Gastrocnemius medialis (tissue), 4 donors: ENCODE results near the gene CDS2. TPM values are rescaled to one million over a fixed set of nuclear protein-coding genes. Genes with fewer than 3 reads are reported as not detected.

Source experiments
- ATAC-seq, 2 donors: fragments of 150-250 bp; one replicate each; pipeline ENCODE4 v1.9.1; 2016
- DNase-seq, 2 donors: peaks; one replicate each; pipeline ENCODE4 v3.0.0-alpha.2; 2019
- H3K27ac ChIP-seq, 4 donors: fragments of 200-600 bp; sonication (generic); 1 replicate in 1 of 4; 2 replicates in 3 of 4; pipeline ENCODE4 v1.5.1; 2016 to 2018; ENCODE audit warnings: mild to moderate bottlenecking in 2 of 4, moderate library complexity in 1 of 4
- H3K27me3 ChIP-seq, 3 donors: fragments of 200-600 bp; sonication (generic) in 2 of 3; 1 replicate in 1 of 3; 2 replicates in 2 of 3; pipeline versions ENCODE4 v1.5.1 to v1.6.0; 2016 to 2019; ENCODE audit warnings: mild to moderate bottlenecking in 1 of 3, moderate library complexity in 1 of 3
- H3K36me3 ChIP-seq, 2 donors: fragments of 200-600 bp; sonication (generic) in 1 of 2; one replicate each; pipeline ENCODE4 v1.5.1; 2017 to 2018
- H3K4me1 ChIP-seq, 2 donors: fragments of 200-600 bp; sonication (generic) in 1 of 2; one replicate each; pipeline ENCODE4 v1.5.1; 2016 to 2017; ENCODE audit warnings: mild to moderate bottlenecking in 2 of 2
- H3K4me3 ChIP-seq, 4 donors: fragments of 200-600 bp; sonication (generic) in 3 of 4; 1 replicate in 1 of 4; 2 replicates in 3 of 4; pipeline ENCODE4 v1.5.1; 2016 to 2019; ENCODE audit warnings: mild to moderate bottlenecking in 2 of 4
- H3K9me3 ChIP-seq, 3 donors: fragments of 200-600 bp; sonication (generic) in 2 of 3; 1 replicate in 1 of 3; 2 replicates in 2 of 3; pipeline ENCODE4 v1.5.1; 2016 to 2019
- POLR2A ChIP-seq, 2 donors: fragments of 450-650 bp; IDR thresholded peaks; one replicate each; pipeline ENCODE4 v1.6.1; 2017; ENCODE audit warnings: antibody characterized with exemption in 2 of 2, mild to moderate bottlenecking in 2 of 2, moderate library complexity in 2 of 2
- in situ Hi-C, 4 donors: fragments of 200-750 bp; cut with MboI; loops; one replicate each; pipeline versions ENCODE4 v1.15.0 to v1.8.0; 2017; ENCODE audit warnings: low sequenced_read_pairs in 4 of 4
- intact Hi-C: fragments of 100-400 bp; cut with DNase I; formaldehyde crosslinking; loops from one replicate; pipeline ENCODE4 v1.15.1; 2023; ENCODE audit warnings: low total_unique reads
- total RNA-seq, 4 donors: library from RNA; depleted of rRNA; stranded (reverse); fragments of >200 nt; gene quantifications; one replicate each; pipeline versions ENCODE4 v1.1.0 to v1.2.3, GENCODE V29; 2016
- TF ChIP-seq, protein P1 (sequence below), 5 experiments: fragments of 450-650 bp in 3 of 5; fragments of 200-600 bp in 2 of 5; sonication (generic) in 2 of 5; IDR thresholded peaks in 4 of 5; conservative IDR thresholded peaks in 1 of 5; 1 replicate in 4 of 5; 2 replicates in 1 of 5; pipeline ENCODE4 v1.5.1; 2016 to 2019; ENCODE audit warnings: antibody characterized with exemption in 5 of 5, mild to moderate bottlenecking in 3 of 5, moderate library complexity in 3 of 5

Gene CDS2
- total RNA-seq, 4 donors from 2014 or later = 9.0 to 18.5 (median 14.5) TPM

DNA sequence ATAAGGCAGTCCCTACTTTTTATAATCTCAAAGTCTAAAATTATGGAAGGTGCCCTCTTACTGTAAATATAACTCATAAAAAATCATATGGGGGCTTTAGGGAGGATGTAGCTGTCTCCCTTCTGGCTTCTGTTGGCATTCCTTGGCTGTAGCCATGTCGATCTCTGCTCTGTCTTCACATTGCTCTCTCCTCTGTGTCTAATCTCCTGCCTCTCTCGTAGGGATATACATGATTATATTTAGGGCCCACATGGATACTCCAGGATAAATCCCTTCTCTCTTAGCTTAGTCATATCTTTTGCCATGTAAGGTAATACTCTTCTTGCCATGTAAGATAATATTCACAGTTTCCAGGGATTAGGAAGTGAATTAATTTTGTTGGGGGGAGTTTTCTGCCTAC is 28.6 kb downstream of the CDS2 start:
- H3K4me3 ChIP-seq = no peak overlapping the region
- peak overlapping the region; percentile 84 to 89 (median 87) for H3K27ac ChIP-seq
- TF ChIP-seq POLR2A (IDR thresholded peaks at IDR 0.05) = no peak
- TF ChIP-seq, protein P1, sequence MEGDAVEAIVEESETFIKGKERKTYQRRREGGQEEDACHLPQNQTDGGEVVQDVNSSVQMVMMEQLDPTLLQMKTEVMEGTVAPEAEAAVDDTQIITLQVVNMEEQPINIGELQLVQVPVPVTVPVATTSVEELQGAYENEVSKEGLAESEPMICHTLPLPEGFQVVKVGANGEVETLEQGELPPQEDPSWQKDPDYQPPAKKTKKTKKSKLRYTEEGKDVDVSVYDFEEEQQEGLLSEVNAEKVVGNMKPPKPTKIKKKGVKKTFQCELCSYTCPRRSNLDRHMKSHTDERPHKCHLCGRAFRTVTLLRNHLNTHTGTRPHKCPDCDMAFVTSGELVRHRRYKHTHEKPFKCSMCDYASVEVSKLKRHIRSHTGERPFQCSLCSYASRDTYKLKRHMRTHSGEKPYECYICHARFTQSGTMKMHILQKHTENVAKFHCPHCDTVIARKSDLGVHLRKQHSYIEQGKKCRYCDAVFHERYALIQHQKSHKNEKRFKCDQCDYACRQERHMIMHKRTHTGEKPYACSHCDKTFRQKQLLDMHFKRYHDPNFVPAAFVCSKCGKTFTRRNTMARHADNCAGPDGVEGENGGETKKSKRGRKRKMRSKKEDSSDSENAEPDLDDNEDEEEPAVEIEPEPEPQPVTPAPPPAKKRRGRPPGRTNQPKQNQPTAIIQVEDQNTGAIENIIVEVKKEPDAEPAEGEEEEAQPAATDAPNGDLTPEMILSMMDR (IDR thresholded peaks at IDR 0.05 in 4 of 5, conservative IDR thresholded peaks at IDR 0.05 in 1 of 5) = no peak
- peaks cover 33 to 73% of the 10 kb centered on the region in 2 donors for H3K4me1 ChIP-seq
- intact Hi-C loops (no loop called here), in situ Hi-C loops (no loop called here)
- no peak for DNase-seq
- no peaks in the 10 kb centered on the region for H3K9me3 ChIP-seq
- H3K27me3 ChIP-seq = no peaks in the 10 kb centered on the region
- ATAC-seq = no peak
- H3K36me3 ChIP-seq = no peaks in the 10 kb centered on the region

DNA sequence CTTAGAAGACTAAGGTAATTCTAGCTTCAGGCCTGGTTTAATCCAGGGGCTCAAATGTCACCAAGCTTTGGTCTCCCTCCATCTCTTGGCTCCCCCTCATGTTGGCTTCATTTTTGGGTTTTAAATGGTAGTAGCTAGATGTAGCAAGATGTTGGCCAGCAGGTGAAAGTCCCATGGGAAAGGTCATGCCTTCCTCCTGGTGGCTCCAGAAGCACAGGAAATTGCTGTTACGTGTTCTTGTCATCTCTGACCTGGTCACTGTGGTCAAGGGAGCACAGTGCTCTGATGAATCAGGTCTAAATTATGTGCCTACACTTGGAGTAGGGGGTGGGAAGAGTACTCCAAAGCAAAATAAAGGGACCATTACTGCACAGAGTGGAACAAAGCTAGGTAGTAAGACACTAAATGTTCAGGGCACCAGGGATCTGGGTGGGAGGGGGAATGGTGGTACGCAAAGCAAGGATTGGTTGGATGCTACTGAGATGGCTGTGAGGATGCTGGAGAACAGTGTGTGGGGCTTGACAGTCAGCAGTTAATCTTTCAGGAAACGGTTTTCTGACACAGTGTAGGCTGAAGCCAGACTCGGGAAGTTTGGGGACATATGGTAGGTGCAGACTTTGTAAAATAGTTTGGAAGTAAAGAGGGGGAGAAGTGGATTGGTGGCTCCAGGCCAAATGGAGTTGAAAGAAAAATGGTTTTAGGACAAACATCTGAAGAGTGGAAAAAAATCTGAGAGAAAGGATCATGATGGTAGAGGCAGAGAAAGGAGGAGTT is 30.1 kb downstream of the CDS2 start:
- TF ChIP-seq POLR2A (IDR thresholded peaks at IDR 0.05) = no peak
- TF ChIP-seq, protein P1 (IDR thresholded peaks at IDR 0.05 in 4 of 5, conservative IDR thresholded peaks at IDR 0.05 in 1 of 5) = no peak
- intact Hi-C loops = no loop called here
- peak overlapping the region; percentile 84 to 89 (median 87) for H3K27ac ChIP-seq
- DNase-seq (peak; percentile 40 to 58), ATAC-seq (peak; percentile 71 to 77)
- in situ Hi-C loops = no loop called here
- no peak overlapping the region for H3K4me3 ChIP-seq
- no peaks in the 10 kb centered on the region for H3K9me3 ChIP-seq
- H3K27me3 ChIP-seq = no peaks in the 10 kb centered on the region
- no peaks in the 10 kb centered on the region for H3K36me3 ChIP-seq
- peaks cover 33 to 78% of the 10 kb centered on the region in 2 donors for H3K4me1 ChIP-seq

DNA sequence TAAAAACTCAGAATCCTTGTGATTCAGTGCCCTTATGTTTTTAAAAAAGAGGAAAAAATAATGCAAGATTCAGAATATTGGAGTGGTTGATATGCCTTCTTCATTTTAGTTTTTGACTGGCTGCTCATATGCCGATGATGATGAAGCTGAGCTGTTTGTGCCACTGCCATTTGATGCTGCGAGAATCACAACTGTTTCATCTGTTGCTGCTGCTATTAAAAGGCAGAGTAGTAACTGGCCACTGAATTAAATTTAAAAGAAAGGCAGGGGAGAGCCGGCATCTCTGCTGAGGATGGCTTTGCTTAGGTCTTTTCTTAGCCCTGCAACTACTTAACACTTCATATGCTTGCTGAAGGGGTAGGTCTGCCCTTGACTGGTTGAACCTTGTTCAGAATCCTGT is 33.1 kb downstream of the CDS2 start:
- no peak for DNase-seq
- in situ Hi-C loops = no loop called here
- no peak for TF ChIP-seq POLR2A (IDR thresholded peaks at IDR 0.05)
- intact Hi-C loops = no loop called here
- Histone ChIP-seq H3K4me3 (no peak overlapping the region), H3K27ac (peak overlapping the region; percentile 4 to 88 (median 69)), H3K27me3 (no peaks in the 10 kb centered on the region), H3K4me1 (peaks cover 34 to 60% of the 10 kb centered on the region in 2 donors), H3K9me3 (no peaks in the 10 kb centered on the region), H3K36me3 (no peaks in the 10 kb centered on the region)
- peak; percentile 37 to 53 for ATAC-seq

DNA sequence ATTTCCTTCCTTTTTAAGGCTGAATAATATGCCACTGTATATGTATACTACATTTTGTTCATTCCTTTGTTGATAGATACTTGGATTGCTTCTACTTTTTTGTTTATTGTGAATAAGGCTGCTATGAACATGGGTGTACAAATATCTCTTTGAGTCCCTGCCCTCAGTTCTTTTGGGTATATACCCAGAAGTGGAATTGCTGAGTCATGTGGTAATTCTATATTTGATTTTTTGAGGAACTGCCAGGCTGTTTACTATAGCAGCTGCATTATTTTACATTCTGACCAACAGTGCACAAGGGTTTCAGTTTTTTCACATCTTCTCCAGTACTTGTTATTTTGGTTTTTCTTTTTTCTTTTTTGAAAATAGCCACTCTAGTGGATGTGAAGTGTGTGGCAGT is 34.1 kb downstream of the CDS2 start:
- TF ChIP-seq POLR2A (IDR thresholded peaks at IDR 0.05) = no peak
- TF ChIP-seq, protein P1 (IDR thresholded peaks at IDR 0.05 in 4 of 5, conservative IDR thresholded peaks at IDR 0.05 in 1 of 5) = no peak
- no peaks in the 10 kb centered on the region for H3K27me3 ChIP-seq
- intact Hi-C loops (no loop called here), in situ Hi-C loops (no loop called here)
- no peak overlapping the region for H3K4me3 ChIP-seq
- DNase-seq = no peak
- peaks cover 38 to 56% of the 10 kb centered on the region in 2 donors for H3K4me1 ChIP-seq
- H3K9me3 ChIP-seq = no peaks in the 10 kb centered on the region
- peak overlapping the region; percentile 25 to 88 (median 69) for H3K27ac ChIP-seq
- no peak for ATAC-seq
- H3K36me3 ChIP-seq = no peaks in the 10 kb centered on the region

DNA sequence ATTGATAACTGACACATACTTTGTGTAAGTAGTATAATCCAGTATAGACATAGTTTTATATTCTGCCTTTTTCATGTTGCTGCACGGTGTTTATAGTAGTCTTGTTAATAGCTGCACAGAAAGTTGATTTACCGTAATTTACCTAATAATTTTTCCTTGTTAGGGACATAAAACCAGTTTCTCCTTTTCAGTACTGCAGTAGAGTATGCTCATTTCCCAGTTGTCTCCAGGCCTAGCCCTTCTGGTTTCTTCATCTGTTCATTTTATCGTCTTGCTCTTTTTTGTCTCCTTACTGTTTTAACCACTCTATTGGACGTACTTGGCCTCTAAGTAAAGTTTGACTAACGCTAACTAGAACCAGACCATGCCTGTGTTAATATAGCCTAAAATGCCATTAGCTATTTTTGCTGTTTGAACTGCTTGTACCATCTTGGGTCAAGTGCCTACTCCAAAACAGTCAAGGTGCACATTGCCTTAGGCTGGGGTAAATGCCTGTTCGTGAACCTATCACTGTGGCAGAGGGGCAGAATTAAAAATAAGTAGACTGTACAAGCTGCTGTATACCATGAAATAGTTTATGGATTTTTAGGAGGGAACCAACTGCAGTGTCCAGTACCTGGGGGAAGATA is 34.8 kb downstream of the CDS2 start:
- TF ChIP-seq, protein P1 (IDR thresholded peaks at IDR 0.05 in 4 of 5, conservative IDR thresholded peaks at IDR 0.05 in 1 of 5) = no peak
- TF ChIP-seq POLR2A (IDR thresholded peaks at IDR 0.05) = no peak
- H3K27ac ChIP-seq = peak overlapping the region in 1 of 4 donors; percentile 67
- DNase-seq (no peak), ATAC-seq (no peak)
- H3K27me3 ChIP-seq = no peaks in the 10 kb centered on the region
- peaks cover 38 to 56% of the 10 kb centered on the region in 2 donors for H3K4me1 ChIP-seq
- intact Hi-C loops (no loop called here), in situ Hi-C loops (no loop called here)
- H3K4me3 ChIP-seq = no peak overlapping the region
- no peaks in the 10 kb centered on the region for H3K36me3 ChIP-seq
- H3K9me3 ChIP-seq = no peaks in the 10 kb centered on the region
